ENCODE results near the gene TTLL13.

- no peak for TF ChIP-seq CTCF (IDR thresholded peaks at IDR 0.05)
- TF ChIP-seq ZFX (IDR thresholded peaks at IDR 0.05; ENCODE audit: borderline replicate concordance): no peak
Measured at GRCh38 chr15:90209591-90209990, 39.8 kb upstream of the TTLL13 start.

All from 22Rv1 (cell line).